Measurements from ENCODE around the gene SRGN.

SRGN gene

GRCh38 chr10:69061305-69062161, 26.4 kb upstream of the SRGN start:
- DNase-seq (ENCODE audit: low spot score): peak; percentile 9

- no peak for DNase-seq (ENCODE audit: low spot score)
These were observed 25.0 kb upstream of the SRGN start for GRCh38 chr10:69062901-69063300.

GRCh38 chr10:69064762-69065328, 23.1 kb upstream of the SRGN start:
- DNase-seq (ENCODE audit: low spot score): no peak

GRCh38 chr10:69065406-69066361, 22.2 kb upstream of the SRGN start:
- peak; percentile 6 for DNase-seq (ENCODE audit: low spot score)

GRCh38 chr10:69067189-69067588, 20.7 kb upstream of the SRGN start:
- DNase-seq (ENCODE audit: low spot score): no peak

- no peak for DNase-seq (ENCODE audit: low spot score)
These were observed 19.4 kb upstream of the SRGN start for GRCh38 chr10:69068549-69068948.

- no peak for DNase-seq (ENCODE audit: low spot score)
These were observed 18.5 kb upstream of the SRGN start for GRCh38 chr10:69069090-69070042.

- DNase-seq (ENCODE audit: low spot score): no peak
These were observed 17.0 kb upstream of the SRGN start for GRCh38 chr10:69070951-69071350.

GRCh38 chr10:69071610-69072009, 16.3 kb upstream of the SRGN start:
- DNase-seq (ENCODE audit: low spot score): no peak

- DNase-seq (ENCODE audit: low spot score): no peak
These were observed 14.9 kb upstream of the SRGN start for GRCh38 chr10:69073026-69073425.

- no peak for DNase-seq (ENCODE audit: low spot score)
These were observed 14.1 kb upstream of the SRGN start for GRCh38 chr10:69073736-69074364.

- DNase-seq (ENCODE audit: low spot score): no peak
These were observed 13.4 kb upstream of the SRGN start for GRCh38 chr10:69074532-69074931.

- DNase-seq (ENCODE audit: low spot score): no peak
These were observed 12.5 kb upstream of the SRGN start for GRCh38 chr10:69075431-69075830.

GRCh38 chr10:69078311-69078710, 9.6 kb upstream of the SRGN start:
- DNase-seq (ENCODE audit: low spot score): no peak

- no peak for DNase-seq (ENCODE audit: low spot score)
These were observed 7.7 kb upstream of the SRGN start for GRCh38 chr10:69080226-69080625.

- DNase-seq (ENCODE audit: low spot score): no peak
These were observed 1.8 kb upstream of the SRGN start for GRCh38 chr10:69086001-69086509.

- no peak for DNase-seq (ENCODE audit: low spot score)
These were observed 517 bp downstream of the SRGN start for GRCh38 chr10:69088471-69088769.

- no peak for DNase-seq (ENCODE audit: low spot score)
These were observed 1.0 kb downstream of the SRGN start for GRCh38 chr10:69088801-69089501.

GRCh38 chr10:69089638-69090599, 2.0 kb downstream of the SRGN start:
- no peak for DNase-seq (ENCODE audit: low spot score)
